Right kidney (tissue), 9 donors: ENCODE results near the gene GJB1.
"Not testable (repeated sequence)": the region's sequence is repeated elsewhere in the genome, so short reads cannot be mapped to it uniquely, and the experiment has no call there.

Experiments used
- DNase-seq: peaks from one replicate; pipeline ENCODE4 v3.0.0-alpha.2; 2016
- long read RNA-seq, 8 donors: transcript quantifications; one replicate each; lab custom pipeline, GENCODE V29; 2026

The GJB1 gene
- long read RNA-seq, donor 1, transcript GJB1-207 (2 exons, 1,603 nt), result major isoform, 36 of 45 reads
- long read RNA-seq, donor 1, partial matches to known transcripts, result 8 of 45 reads
- long read RNA-seq, donor 1, other reads (novel, unspliced or antisense), result 0 of 45 reads
- long read RNA-seq, donor 2, transcript GJB1-207 (2 exons, 1,603 nt), result major isoform, 24 of 31 reads
- long read RNA-seq, donor 2, partial matches to known transcripts, result 7 of 31 reads
- long read RNA-seq, donor 2, other reads (novel, unspliced or antisense), result 0 of 31 reads
- long read RNA-seq, donor 3, transcript GJB1-207 (2 exons, 1,603 nt), result major isoform, 17 of 43 reads
- long read RNA-seq, donor 3, partial matches to known transcripts, result 25 of 43 reads
- long read RNA-seq, donor 3, other reads (novel, unspliced or antisense), result 0 of 43 reads
- long read RNA-seq, donor 4, transcript GJB1-207 (2 exons, 1,603 nt), result major isoform, 24 of 25 reads
- long read RNA-seq, donor 4, partial matches to known transcripts, result 0 of 25 reads
- long read RNA-seq, donor 4, other reads (novel, unspliced or antisense), result 0 of 25 reads
- long read RNA-seq, donor 5, transcript GJB1-207 (2 exons, 1,603 nt), result major isoform, 37 of 37 reads
- long read RNA-seq, donor 5, partial matches to known transcripts, result 0 of 37 reads
- long read RNA-seq, donor 5, other reads (novel, unspliced or antisense), result 0 of 37 reads
- long read RNA-seq, donor 6, transcript GJB1-207 (2 exons, 1,603 nt), result major isoform, 30 of 83 reads
- long read RNA-seq, donor 6, partial matches to known transcripts, result 53 of 83 reads
- long read RNA-seq, donor 6, other reads (novel, unspliced or antisense), result 0 of 83 reads
- long read RNA-seq, donor 7, transcript GJB1-207 (2 exons, 1,603 nt), result major isoform, 46 of 112 reads
- long read RNA-seq, donor 7, partial matches to known transcripts, result 65 of 112 reads
- long read RNA-seq, donor 7, other reads (novel, unspliced or antisense), result 0 of 112 reads
- long read RNA-seq, donor 8, transcript GJB1-207 (2 exons, 1,603 nt), result major isoform, 22 of 65 reads
- long read RNA-seq, donor 8, partial matches to known transcripts, result 43 of 65 reads
- long read RNA-seq, donor 8, other reads (novel, unspliced or antisense), result 0 of 65 reads

DNA sequence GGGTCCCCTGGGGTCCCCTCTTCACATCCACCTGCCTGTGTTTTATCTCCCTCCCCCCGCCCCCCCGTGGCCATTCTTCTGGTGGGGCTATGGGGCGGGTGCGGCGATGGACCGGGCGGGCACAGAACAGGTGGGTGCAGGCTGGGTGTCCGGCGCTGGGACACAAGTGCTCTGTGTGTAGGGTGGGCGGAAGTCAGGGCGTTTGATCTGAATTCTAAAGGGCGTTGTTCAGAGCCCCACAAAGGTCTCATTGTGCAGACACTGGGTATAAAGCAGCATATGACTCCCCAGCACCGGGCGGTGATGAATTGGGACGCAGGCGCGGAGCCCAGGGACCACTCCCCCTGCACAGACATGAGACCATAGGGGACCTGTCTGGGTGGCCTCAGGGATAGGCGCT is at the start of gene GJB1:
Gene GJB1 (plus strand): TSS at position 296 of the 400 bp plus-strand sequence. CDS start 484 bp downstream, outside the sequence.
- no peak for DNase-seq

DNA sequence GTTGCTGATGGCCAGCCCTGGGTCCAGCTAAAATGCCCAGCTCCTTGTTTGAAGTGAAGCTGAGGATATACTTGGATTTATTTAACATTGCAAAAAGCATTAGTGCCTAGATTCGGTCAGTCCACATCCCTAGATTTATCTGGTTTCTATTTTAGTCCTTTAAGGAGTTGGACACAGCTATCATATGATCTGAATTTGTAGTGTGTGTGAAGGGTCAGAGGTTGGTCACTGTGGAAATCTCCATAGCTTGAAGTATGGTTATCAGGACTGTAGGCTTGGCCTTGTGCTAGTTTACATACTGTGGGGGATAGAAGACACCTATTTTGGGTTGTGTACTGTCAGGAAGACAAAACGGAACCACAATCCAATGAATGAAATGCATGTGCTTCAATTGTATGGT is 49.6 kb upstream of the GJB1 start:
- DNase-seq, result no peak

DNA sequence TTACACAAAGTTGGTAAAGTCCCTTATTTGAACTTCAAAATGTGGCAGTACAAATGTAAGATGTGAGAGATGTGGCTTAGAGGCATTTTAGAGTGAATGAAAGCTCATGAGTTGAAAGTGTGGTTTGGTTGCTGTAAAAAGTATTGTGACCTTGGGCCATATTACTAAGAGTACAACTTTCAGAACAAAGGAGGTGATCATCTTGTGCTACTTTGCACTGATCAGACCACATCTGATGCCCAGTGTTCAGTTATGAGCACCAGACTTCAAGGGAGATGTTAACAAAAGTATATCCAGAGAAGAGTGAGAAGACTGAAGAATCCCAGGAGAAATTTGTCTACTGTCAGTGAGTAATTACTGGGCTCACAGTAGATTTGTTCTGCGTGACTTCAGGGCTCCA is 48.2 kb upstream of the GJB1 start:
- no peak for DNase-seq

DNA sequence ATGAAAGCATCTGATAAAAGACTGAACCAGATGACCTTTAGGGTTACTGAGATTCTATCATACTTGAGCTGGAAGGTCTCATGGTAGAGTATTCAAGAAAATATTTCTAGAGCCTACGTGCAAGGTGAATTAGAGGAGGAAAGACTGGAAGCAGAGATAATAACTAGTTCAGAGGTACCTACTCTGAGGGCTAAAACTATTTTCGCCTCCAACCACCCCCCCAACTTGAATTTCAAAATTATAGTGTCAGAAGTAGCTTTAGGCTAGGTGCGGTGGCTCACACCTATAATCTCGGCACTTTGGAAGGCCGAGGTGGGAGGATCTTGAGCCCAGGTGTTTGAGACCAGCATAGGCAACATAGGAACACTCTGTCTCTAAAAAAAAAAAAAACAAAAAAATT is 47.5 kb upstream of the GJB1 start:
- DNase-seq, result no peak

DNA sequence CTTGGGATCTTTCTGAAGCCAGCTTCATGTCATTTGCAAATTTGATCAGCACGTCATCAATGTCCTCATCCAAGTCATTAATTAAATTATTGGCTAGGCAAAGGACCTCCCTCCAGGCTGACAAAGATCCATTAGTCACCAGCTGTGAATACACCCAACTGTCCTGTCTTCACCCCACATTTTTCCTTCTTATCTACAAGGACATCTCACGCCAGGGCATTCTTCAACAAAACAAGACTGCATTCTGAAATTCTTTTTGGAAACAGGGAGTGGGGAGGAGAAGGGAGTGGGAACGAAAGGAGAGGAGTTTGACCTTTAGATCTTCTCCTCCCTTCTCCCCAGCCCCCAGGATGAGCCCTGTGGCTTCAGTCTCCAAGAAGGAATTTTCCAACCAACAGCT is 45.7 kb upstream of the GJB1 start:
- no peak for DNase-seq

DNA sequence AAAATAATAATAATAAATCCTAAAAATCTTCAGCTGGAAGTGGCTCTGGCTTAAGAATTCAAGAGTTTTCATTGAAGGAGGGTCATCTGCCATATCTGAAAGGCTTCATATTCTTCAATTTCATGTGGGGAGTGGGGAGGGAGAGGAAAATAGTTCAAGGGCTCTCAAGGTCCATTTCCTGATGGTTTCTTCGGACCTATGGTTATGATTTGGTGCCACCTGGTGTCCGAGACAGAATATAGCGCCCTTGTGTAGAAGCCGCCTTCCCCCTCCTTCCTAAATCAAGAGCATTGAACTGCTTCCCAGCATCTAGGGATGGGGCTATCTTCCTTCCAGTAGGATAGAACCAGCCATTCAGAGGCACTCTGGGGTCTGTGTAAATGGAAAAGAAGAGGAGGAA is 44.1 kb upstream of the GJB1 start:
- DNase-seq, result peak; percentile 33

DNA sequence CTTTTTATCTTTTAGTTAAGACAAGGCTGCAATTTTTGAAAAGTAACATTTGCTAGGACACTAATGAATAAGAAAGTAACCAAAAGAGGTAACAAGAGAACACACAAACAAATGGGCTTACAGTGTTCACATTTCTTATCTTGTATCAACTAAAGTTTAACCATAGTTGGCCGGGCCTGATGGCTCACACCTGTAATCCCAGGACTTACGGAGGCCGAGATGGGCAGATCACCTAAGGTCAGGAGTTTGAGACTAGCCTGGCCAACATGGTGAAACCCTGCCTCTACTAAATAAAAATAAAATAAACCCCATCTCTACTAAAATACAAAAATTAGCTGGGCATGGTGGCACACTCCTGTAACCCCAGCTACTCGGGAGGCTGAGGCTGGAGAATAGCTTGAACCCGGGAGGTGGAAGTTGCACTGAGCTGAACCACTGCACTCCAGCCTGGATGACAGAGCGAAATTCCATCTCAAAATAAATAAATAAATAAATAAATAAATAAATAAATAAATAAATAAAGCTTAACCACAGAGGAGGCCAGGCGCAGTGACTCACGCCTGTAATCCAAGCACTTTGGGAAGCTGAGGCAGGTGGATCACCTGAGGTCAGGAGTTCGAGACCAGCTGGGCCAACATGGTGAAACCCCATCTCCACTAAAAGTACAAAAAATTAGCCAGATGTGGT is 42.3 kb upstream of the GJB1 start:
- not testable (repeated sequence) for DNase-seq

DNA sequence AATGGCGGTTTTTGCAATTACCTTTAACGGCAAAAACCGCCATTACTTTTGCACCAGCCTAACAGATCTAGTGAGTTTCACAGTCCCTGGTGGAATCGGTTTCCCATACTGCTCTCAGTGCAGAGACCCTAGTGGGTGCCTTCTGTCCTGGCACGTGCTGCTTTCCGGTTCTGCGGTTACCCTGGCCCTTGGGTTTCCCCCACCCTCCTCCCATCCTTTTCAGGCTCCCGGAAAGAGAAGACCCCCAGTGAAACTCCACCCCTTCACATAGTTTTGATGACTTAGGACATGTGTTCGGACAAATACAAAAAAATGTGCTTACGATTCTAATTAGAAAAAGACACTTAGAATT is 41.5 kb upstream of the GJB1 start:
- peak; percentile 60 for DNase-seq

DNA sequence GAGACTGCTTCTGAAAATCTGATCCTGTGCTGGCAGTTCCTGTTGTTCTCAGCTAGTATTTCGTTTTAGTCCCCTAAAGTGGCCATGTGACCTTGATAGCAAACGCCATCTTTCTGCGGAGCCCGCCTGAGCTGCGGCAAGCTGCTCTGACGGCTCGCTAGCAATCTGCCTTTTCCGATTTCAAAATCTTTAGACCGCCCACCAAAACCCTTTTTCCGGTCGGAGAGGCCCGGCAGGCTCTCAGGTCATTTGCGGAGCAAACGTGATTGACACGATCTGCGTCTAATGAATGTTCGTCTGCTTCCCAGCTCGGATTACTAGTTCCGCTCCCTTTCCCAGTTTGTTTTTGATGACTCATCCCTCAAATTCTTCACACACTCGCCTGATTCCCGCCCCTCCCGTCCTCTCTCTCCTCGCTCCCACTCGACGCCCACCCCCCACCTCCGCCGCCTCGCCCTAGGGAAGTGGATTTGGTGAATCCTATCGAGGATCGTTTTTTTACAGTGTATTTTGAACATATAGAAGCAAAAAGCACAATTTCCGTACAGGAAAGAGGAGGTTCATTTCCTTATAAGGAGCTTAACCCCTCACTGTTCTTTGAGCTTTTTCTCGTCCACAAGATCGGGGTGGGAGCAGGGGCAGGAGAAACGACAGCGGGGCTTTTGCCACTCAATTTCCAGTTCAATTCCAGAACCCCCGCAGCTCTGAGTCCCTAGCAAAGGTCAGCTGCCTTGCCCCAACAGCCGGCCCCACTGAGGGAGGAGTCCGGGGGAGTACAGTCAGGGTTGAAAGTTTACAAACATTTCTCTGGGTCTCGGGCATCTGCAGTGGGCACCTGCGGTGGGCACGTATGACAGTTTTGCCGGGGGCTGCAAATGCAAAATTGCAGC is 40.9 kb upstream of the GJB1 start:
- peak; percentile 64 for DNase-seq

DNA sequence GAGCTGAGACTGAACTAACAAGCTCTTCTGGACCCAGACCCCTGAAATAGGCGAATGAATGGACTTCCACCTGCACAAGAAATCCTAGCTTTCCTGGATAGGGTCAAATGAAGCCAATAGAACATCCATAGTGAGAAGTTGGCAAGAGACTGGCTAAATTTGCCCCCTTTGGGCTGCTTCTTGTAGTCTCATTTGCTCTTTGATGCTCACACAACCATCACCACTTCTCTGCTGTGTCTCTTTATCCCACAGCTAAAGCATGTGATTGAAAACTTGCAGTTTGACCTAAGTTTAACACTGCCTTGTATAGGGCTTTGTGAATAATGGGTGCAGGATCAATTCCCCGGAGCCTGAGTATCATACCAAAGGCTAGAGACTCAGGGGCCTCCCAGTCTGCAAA is 40.2 kb upstream of the GJB1 start:
- no peak for DNase-seq

DNA sequence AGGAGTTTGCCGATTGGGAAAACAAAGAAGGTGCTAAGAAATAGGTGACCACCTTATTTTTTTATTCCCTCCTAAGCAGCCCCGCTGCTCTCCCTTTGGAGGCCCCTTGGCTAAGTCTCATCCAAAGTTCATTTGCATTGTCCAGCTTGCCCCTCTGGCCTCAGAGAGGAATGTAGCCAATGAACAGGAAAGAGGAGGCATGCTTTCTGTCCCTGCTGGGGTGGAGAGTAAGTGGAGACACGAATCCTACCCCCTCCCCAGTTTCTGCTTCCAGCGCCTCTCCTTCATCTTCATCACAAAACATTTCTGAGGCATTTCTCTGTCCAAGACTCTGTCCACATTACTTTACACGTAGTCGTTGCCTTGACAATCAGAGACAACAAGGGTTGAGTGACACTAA is 39.7 kb upstream of the GJB1 start:
- DNase-seq, result peak; percentile 44

DNA sequence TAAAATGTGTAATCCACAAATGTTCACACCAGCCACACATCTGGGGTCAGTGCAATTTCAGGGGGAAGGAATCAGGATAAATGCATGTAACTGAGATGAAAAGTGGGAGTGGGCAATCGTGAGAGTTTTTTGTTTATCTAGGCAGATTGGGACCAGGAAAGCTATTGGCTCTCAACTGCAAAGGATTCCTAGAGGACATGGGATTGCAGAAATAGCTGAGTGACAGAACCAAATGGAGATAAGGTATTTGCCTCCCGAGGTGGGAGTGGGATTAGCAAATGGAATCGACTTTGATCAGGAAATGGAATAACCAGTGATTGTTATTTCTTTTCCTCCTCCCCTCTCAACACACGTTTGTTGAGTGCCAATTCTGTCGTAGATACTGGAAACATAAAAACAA is 38.9 kb upstream of the GJB1 start:
- DNase-seq, result no peak

DNA sequence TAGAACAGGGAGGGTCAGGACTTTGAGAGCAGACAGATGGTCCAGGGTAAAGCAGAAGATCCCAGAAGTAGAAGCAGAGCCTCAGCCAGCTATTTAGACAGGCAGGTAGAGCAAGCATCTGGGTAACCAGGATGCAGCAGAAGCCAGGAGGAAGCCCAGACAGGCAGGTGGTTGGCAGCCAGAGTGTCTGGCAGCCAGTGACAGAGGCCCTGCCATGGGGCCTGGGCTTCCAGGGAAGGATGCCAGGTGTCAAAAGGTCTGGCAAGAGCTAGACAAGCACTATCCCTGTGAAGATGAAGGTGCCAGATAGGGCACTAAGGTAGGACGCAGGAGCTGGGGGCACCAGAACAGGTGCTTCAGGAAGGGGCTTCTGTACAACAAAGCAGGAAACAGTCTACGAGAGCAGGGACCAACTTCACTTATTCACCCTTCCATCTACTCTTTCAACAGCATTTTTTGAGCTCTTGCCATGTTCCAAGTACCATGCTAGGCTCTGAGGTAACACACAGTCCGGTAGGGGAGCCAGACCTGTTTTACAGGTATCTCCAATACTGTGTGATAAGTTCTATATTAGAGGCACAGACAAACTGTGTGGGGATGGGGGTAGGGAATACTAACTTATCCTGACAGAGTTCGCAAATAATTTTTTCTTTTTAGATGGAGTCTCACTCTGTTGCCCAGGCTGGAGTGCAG is 38.1 kb upstream of the GJB1 start:
- no peak for DNase-seq

DNA sequence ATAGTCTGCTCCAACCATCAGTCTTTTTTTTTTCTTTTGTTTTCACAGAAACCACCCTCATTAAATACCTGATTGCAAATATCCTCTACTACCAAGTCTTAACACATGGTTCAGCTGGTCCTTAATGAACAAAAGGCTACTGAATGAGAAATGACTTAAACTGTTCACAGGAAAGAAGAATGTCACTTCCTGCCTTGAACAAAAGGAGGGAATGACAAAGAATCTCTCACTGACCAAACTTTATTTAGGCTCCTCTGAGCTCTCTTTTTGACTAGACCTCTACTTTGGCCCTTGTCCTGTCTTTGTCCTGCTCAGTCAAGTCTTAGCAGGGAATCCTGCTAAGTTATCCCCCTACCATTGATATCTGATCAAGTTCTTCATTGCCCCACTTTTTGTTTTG is 31.8 kb upstream of the GJB1 start:
- DNase-seq, result no peak

DNA sequence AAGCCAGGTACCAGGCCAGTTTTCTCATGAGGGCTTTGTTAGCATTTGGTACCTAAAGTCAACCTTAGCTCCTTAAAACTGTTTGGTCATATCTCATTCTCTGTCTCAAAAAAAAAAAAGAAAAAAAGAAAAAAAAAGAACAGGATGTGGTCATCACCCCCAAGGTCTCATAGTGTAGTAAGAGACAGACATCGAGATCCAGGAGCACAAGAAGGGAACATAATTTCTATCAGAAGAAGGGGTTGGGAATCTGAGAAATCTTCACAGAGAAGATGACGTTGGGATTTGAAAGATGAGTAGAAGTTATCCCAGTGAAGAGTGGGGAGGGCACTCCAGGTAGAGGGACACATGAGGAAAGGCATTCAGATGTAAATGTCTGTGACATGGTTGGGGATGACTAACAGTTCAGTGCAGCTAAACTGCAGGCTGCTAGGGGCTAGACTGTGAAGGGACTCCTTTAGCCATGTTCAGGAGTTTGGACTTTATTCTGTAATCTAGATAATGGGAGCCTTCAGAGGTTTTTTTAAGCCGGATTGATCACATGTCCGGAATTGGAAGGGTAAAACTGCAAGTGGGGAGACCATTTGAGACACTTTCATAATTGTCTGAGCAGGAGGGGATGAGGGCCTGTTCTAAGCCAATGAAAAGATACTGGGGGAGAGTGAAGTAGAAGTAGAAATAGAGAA is 26.9 kb upstream of the GJB1 start:
- DNase-seq, result no peak

DNA sequence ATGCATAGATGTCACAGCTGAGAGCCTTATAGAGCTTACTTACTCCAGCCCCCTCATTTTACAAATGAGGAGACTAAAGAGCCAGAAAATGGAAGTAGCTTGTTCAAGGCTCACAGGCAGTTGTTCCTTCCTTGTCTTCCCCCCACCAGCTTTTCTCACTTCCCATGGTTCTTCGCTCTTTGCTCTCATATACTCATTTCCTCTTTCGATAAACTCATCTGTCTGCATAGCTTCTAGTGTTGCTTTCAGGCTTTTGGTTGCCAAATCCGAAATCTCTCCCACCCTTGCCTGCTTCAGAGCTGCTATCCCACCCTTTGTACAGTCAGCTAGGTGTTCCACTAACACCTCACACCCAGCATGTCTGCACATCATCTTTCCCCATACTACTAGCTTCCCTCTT is 25.0 kb upstream of the GJB1 start:
- DNase-seq, result no peak

DNA sequence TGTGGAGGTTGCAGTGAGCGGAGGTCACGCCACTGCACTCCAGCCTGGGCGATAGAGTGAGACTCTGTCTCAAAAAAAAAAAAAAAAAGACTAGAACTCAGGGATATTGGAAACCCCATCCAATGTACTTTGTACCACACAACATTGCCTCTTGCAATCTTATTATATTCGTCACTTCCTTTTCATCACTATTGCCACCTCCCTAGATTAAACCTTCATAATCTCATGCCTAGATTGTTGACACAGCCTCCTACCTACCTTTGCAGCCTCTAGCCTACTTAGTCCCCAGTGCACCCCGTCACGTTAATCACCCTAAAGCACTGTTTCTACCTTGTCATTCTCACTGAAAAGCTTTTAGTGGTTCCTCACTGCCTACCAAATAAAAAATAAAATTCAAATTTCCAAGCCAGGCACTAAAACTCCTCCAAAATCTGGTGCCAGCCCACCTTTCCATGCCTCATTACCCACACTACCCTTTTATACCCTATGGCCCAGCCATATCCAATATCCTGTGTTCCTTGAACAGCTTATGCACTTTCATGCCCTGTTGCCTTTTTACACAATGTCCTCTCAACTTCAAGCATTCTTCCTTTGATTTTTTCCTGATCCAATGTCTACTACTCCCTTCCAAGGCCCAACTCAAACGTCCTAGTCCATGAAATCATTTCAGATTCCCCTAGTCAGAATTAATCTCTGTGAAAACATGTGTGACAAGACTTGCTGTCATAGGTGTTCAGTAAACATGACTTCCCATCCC is 23.6 kb upstream of the GJB1 start:
- no peak for DNase-seq

DNA sequence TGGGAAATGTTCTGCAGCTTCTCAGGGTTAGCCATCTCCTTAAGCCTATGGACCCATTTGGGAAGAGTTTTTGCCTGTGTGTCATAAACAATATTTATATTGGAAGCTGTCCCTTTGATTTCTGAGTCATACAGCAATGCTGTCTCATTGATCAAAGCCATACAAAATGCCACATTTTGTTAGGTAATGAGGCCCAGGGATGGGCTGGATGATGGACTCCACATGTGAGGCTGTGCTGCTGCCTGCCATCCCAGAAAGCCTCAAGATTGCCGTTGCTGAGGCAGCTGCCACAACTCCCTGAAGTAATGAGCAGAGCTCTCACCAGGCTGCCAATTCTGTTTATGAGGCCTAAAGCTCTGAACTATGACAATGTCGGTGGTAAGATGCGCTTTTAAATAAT is 12.2 kb upstream of the GJB1 start:
- DNase-seq, result no peak

DNA sequence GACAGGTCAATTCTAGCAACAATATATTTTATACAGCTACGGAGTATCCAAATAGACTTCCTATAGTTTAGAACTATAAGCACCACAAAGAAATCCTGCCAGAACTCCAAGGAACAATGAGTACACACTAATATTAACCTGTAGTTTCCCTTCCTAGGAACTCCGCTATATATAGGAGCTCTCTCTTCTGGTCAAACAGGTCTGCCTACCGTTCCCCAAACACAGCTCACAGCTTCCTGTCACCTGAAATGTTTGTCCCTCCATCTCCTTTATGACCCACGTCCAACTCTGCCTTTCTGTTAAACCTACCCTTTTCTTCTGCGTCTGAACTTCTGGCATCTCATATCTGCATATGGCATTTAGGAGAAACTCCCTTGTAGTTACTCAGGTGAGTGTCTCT is 10.5 kb upstream of the GJB1 start:
- DNase-seq, result no peak

DNA sequence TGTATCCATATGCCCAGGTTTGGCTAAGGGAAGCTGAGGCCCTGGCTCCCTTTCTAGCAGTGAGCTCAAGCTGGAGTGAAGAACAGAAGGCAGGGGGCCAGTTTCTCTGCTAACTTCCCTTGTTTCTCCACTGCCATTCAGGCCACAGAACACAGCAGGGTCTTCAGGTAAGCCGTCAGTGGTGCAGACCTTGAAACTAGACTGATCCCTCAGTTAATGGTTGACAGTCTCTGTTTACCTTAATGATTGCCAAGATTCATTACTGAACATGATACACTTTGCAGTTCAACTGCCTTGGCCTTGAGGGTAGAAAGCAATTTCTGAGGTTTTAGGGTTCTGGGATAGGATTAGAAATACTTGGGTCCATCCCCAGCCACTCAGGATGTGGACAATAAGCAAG is 8.9 kb upstream of the GJB1 start:
- no peak for DNase-seq
